HEK293T (cell line): ENCODE measurements around the gene RRP1.

Experiments
- CTCF ChIA-PET: fragments of 350-600 bp; formaldehyde crosslinking; extraction: SDS; loops from one replicate; lab custom pipeline; 2021; ENCODE audit warnings: antibody characterized with exemption, inconsistent platforms; lab: Yijun Ruan, JAX
- POLR2A ChIA-PET: fragments of 350-600 bp; formaldehyde crosslinking; extraction: SDS; loops from one replicate; lab custom pipeline; 2020; ENCODE audit warnings: antibody characterized with exemption, inconsistent platforms; lab: Yijun Ruan, JAX
- DNase-seq: peaks from one replicate; pipeline ENCODE4 v3.0.0; 2012; ENCODE audit warnings: mixed read lengths; ENCODE audit errors: extremely low spot score
- ARNT ChIP-seq: fragments of 450-650 bp; IDR thresholded peaks from 2 replicates; pipeline ENCODE4 v1.6.1; 2017; ENCODE audit warnings: mild to moderate bottlenecking
- BHLHE40 ChIP-seq: fragments of 450-650 bp; IDR thresholded peaks from 2 replicates; pipeline ENCODE4 v1.6.1; 2016; ENCODE audit warnings: mild to moderate bottlenecking, moderate library complexity, borderline replicate concordance
- CTBP1 ChIP-seq: fragments of 450-650 bp; IDR thresholded peaks from 2 replicates; pipeline ENCODE4 v1.6.1; 2016; ENCODE audit warnings: borderline replicate concordance
- ELF4 ChIP-seq: fragments of 450-650 bp; IDR thresholded peaks from 2 replicates; pipeline ENCODE4 v1.6.1; 2017; ENCODE audit warnings: antibody characterized with exemption
- FOXA1 ChIP-seq: fragments of 450-650 bp; IDR thresholded peaks from 2 replicates; pipeline ENCODE4 v1.6.1; 2016; ENCODE audit warnings: mild to moderate bottlenecking
- FOXK2 ChIP-seq: fragments of 450-650 bp; IDR thresholded peaks from 2 replicates; pipeline ENCODE4 v1.6.1; 2016; ENCODE audit warnings: mild to moderate bottlenecking
- FOXM1 ChIP-seq: fragments of 450-650 bp; IDR thresholded peaks from 2 replicates; pipeline ENCODE4 v1.6.1; 2017; ENCODE audit warnings: mild to moderate bottlenecking, borderline replicate concordance
- HDGF ChIP-seq: fragments of 450-650 bp; IDR thresholded peaks from 2 replicates; pipeline ENCODE4 v1.6.1; 2017; ENCODE audit warnings: antibody characterized with exemption, borderline replicate concordance
- L3MBTL2 ChIP-seq: fragments of 450-650 bp; conservative IDR thresholded peaks from 2 replicates; pipeline ENCODE4 v1.6.1; 2016; ENCODE audit warnings: mild to moderate bottlenecking
- LEF1 ChIP-seq: fragments of 450-650 bp; IDR thresholded peaks from 2 replicates; pipeline ENCODE4 v1.6.1; 2017; ENCODE audit warnings: mild to moderate bottlenecking, borderline replicate concordance
- NFRKB ChIP-seq: fragments of 450-650 bp; IDR thresholded peaks from 2 replicates; pipeline ENCODE4 v1.6.1; 2016; ENCODE audit warnings: mild to moderate bottlenecking, moderate library complexity
- PKNOX1 ChIP-seq: fragments of 450-650 bp; IDR thresholded peaks from 2 replicates; pipeline ENCODE4 v1.6.1; 2016
- SP1 ChIP-seq: fragments of 450-650 bp; IDR thresholded peaks from 2 replicates; pipeline ENCODE4 v1.6.1; 2017
- SUZ12 ChIP-seq: fragments of 450-650 bp; IDR thresholded peaks from 2 replicates; pipeline ENCODE4 v1.6.1; 2016; ENCODE audit warnings: mild to moderate bottlenecking
- TARDBP ChIP-seq: fragments of 450-650 bp; IDR thresholded peaks from 2 replicates; pipeline ENCODE4 v1.6.1; 2016
- ZNF384 ChIP-seq: fragments of 450-650 bp; IDR thresholded peaks from 2 replicates; pipeline ENCODE4 v1.6.1; 2016

Gene RRP1

GRCh38 chr21:43758811-43759210, 30.6 kb upstream of the RRP1 start:
- CTCF ChIA-PET: no interaction called here
- DNase-seq: no peak

DNA sequence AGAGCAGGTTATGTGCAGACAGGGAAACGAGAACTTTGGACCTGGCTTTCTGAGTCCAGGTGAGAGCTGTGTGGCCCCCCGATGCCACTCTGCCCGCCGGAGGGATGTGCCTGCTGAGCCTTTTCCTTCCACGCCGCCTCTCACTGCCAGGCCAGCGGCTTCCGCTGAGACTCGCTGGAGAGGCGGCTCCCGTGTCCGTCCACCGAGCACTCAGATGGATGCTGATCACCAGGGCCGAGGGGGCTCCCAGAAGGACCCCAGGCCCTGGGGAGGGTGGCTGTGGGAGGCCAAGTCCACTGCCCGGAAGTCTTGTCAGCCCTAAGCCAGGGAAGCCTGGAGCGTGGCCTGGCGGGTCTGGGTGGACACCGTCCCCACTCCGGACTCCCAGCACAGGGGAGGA, 29.7 kb upstream of the RRP1 start:
- ChIA-PET POLR2A (no interaction called here), CTCF (no interaction called here)
- DNase-seq: no peak
- TF ChIP-seq HDGF: no peak
- TF ChIP-seq ZNF384: no peak
- no peak for TF ChIP-seq LEF1
- no peak for TF ChIP-seq PKNOX1
- TF ChIP-seq SUZ12: no peak
- TF ChIP-seq FOXK2: no peak
- no peak for TF ChIP-seq TARDBP
- no peak for TF ChIP-seq FOXA1
- TF ChIP-seq SP1: no peak
- TF ChIP-seq ELF4: no peak
- TF ChIP-seq L3MBTL2: no peak
- no peak for TF ChIP-seq ARNT

More at GRCh38 chr21:43758811-43759210, 30.6 kb upstream of the RRP1 start:
- POLR2A ChIA-PET: interaction anchor here (0.9 to 1.2 kb wide), 2 partner anchors 10 to 30 kb away, joined by 3 to 4 read pairs; no protein-coding TSS in a partner anchor
- TF ChIP-seq ELF4 (no peak), SUZ12 (no peak), ZNF384 (no peak), HDGF (no peak), LEF1 (no peak), FOXA1 (no peak), ARNT (no peak), NFRKB (no peak), SP1 (no peak), L3MBTL2 (no peak), FOXM1 (no peak), BHLHE40 (no peak), CTBP1 (no peak), FOXK2 (no peak), TARDBP (no peak)

DNA sequence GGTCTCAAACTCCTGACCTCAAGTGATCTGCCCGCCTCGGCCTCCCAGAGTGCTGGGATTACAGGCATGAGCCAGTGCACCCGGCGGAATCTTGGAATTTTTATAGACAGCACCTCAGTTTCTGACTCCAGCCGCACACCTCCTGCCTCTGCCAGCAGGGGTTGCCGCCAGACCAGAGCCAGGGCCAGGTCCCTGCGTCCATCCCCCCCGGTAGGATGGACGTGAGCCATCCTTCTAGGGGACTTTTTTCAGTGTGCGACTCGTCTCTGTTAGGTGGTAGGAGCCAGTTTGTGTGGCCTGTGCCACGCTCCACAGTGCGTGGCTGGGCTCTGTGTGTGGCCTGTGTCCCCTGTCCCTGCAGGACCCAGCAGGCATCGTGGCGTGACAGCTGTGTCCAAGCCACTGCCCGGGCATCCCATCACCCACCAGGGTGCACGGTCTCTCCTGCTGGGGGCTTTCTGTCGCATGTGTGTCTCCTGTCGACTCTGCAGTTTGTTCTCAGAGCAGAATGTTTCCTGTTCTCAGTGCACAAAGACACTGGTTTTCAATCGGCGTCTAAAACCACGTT, 28.9 kb upstream of the RRP1 start:
- CTCF ChIA-PET: no interaction called here

DNA sequence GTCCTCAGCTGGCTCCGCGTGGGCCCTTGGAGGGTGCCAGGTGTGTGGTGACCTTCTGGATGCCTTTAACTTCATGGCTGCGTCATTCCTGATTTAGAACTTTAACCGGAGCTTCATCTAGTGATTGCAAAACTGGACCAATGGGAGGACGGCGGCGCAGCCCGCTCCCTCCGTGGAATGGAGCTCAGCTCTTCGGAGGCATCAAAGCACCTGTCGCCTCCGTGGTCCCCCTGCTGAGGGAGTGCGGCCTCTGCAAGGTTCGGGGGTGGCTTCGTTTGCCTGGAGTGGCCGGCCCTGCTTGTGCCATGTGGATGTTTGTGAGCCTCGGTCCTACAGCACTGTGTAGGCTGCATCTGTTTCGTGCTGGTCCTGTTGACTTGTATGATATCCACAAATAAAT, 27.5 kb upstream of the RRP1 start:
- DNase-seq: no peak
- CTCF ChIA-PET: interaction anchor here (0.7 kb wide), 1 partner anchor 8 kb away, joined by 3 read pairs; no protein-coding TSS in a partner anchor
- POLR2A ChIA-PET: no interaction called here
- no peak for TF ChIP-seq HDGF
- TF ChIP-seq SP1: no peak
- TF ChIP-seq LEF1: no peak
- no peak for TF ChIP-seq FOXA1
- no peak for TF ChIP-seq CTBP1
- no peak for TF ChIP-seq SUZ12
- no peak for TF ChIP-seq ZNF384
- no peak for TF ChIP-seq L3MBTL2

More for the DNA sequence above, 28.9 kb upstream of the RRP1 start:
- POLR2A ChIA-PET: no interaction called here
- DNase-seq: no peak
- TF ChIP-seq NFRKB: no peak
- no peak for TF ChIP-seq BHLHE40
- no peak for TF ChIP-seq FOXM1
- TF ChIP-seq ZNF384: no peak
- TF ChIP-seq FOXK2: no peak
- TF ChIP-seq SUZ12: no peak
- TF ChIP-seq ARNT: no peak
- TF ChIP-seq HDGF: no peak
- TF ChIP-seq ELF4: no peak
- TF ChIP-seq LEF1: no peak
- TF ChIP-seq FOXA1: no peak
- TF ChIP-seq PKNOX1: no peak
- no peak for TF ChIP-seq CTBP1
- no peak for TF ChIP-seq SP1

GRCh38 chr21:43762303-43763128, 26.9 kb upstream of the RRP1 start:
- ChIA-PET POLR2A (no interaction called here), CTCF (no interaction called here)
- DNase-seq: no peak
- no peak for TF ChIP-seq CTBP1
- no peak for TF ChIP-seq SP1
- TF ChIP-seq BHLHE40: no peak
- no peak for TF ChIP-seq NFRKB
- TF ChIP-seq ELF4: no peak

GRCh38 chr21:43763901-43764523, 25.4 kb upstream of the RRP1 start:
- CTCF ChIA-PET: no interaction called here
- no peak for TF ChIP-seq ARNT
- TF ChIP-seq FOXM1: no peak
- no peak for TF ChIP-seq CTBP1
- TF ChIP-seq LEF1: no peak
- TF ChIP-seq FOXA1: no peak
- no peak for TF ChIP-seq NFRKB
- DNase-seq: no peak
- POLR2A ChIA-PET: no interaction called here
